Heart left ventricle (tissue), 13 donors: Measurements from ENCODE around the gene MRPS21.

Experiments used
- CTCF ChIP-seq, 12 donors: fragments of 200-600 bp; sonication (generic) in 4 of 12; IDR thresholded peaks; one replicate each; pipeline versions ENCODE4 v1.5.0 to v1.8.0; 2018 to 2022; ENCODE audit warnings: antibody characterized with exemption in 12 of 12, mild to moderate bottlenecking in 5 of 12
- POLR2A ChIP-seq, 2 donors: fragments of 450-650 bp; IDR thresholded peaks; one replicate each; pipeline ENCODE4 v1.6.1; 2017; ENCODE audit warnings: antibody characterized with exemption in 2 of 2, mild to moderate bottlenecking in 2 of 2, moderate library complexity in 2 of 2
- donor health status: ischemic (EF 13 %, LVEDD 7.1; RV severe dilation, severe dysfunction).
- donor health status: DM: no; HTN: yes; CAD: no.
- donor health status: DM: no; HTN: no; CAD: no.
- donor health status: ischemic (EF 25% LVEDD 6.9; RV normal size, moderate dysfunction).
- donor health status: ischemic (EF 25% LVEDD 5.7; RV mildly dilated, moderate dysfunction).
- donor health status: ischemic (EF 35%, LVEDD 5.7; RV mildly dilated, moderate dysfunction).
- donor health status: nonischemic (EF 11% LVEDD 7.7; RV severe dilation, severe dysfunction).
- donor health status: DM: yes; HTN: yes; CAD: no.
- donor health status: PGD.
- donor health status: ischemic (EF 29% LVEDD 5.4; RV normal size, mild dysfunction).
- donor health status: nonischemic (EF 23%, LVEDD 6.1; RV moderate dilation, normal function).

GRCh38 chr1:150321826-150322166 lies 28.1 kb downstream of the MRPS21 start:
- TF ChIP-seq POLR2A (IDR thresholded peaks at IDR 0.05) (no peak), CTCF (IDR thresholded peaks at IDR 0.05) (no peak)
